GM15510 (cell line): Measurements from ENCODE around the gene TMEM168.

Experiments used
- POLR2A ChIP-seq: IDR thresholded peaks from 3 replicates; pipeline ENCODE4 v1.6.1; 2011; ENCODE audit warnings: borderline replicate concordance; ENCODE audit not compliant: insufficient read length; ENCODE audit errors: extremely low read depth

The TMEM168 gene

DNA sequence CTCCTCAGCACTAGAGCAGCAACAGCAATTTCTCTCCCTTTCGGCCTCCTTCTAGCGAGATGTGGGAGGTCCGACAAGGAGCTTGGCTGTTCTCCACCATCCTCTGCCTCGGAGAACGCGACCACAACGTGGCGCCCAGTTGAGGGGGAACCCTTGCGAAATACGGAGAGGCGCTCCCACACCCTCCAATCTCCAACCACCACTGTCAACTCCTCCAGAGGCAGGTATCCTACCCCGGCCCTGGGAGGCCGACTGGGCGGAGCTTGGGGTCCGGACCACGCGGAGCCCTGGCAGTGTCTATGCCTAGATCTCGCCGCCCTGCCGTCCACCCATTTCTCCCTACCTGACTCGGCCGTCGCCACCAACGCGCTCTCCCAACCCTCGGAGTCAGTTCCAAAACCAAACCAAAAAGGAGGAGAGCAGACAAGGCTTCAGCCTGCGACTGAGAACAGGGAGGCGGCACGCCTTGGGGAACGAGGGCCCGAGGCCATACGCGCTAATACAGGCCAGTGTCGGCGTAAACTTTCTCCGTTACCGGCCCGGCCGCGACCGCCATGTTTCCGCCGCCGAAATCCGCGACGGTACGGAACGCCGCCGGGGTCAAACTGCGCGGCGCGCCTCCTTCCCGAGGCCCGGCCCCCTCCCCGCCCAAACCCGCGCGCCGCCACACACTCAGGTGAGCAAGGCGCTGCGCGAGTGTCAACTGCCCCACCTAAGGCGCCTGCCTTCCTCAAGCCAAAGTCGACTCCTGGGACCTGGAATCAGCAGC is at the start of gene TMEM168:
TSS of gene TMEM168 (minus strand) at position 577 of the 769 bp plus-strand sequence. CDS start 5,568 bp downstream, outside the sequence.
- TF ChIP-seq POLR2A = peak; percentile 54

DNA sequence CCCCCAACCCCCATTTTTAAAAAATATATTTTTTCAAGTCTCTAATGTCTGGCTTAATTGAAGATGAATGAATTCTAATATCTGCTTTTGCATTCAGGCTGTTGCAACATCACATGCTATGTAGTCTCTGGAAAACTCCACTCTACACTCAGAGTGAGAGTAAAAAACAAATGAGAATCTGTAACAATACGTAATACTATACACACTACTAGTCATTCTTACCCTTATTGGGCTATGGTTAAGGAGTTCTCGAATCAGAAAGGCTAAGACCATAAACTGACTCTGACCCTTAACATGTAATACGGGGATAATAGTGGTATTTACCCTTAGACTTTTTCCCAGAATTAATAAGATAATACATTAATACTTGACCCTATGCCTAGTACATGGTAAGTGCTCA is 42.9 kb upstream of the TMEM168 start:
- no peak for TF ChIP-seq POLR2A

DNA sequence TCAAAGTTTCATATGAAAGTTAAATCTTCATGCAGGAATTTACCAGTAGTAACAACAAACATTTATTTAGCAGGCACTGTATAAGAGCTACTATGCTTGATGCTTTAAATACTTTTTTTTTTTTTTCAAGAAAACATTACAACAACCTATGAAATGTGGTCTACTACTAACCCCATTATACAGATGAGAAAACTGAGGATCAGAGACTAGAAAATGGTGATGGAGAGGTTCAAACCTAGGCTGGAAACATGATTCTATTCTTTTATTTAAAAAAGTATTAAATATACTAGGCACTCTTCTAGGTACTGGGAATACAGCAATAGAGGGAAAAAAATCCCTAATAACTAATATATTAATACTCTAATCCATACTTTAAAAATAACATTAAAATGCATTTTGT is 40.6 kb upstream of the TMEM168 start:
- TF ChIP-seq POLR2A = no peak

- TF ChIP-seq POLR2A = no peak
Measured at GRCh38 chr7:112828696-112829095, 38.5 kb upstream of the TMEM168 start.

DNA sequence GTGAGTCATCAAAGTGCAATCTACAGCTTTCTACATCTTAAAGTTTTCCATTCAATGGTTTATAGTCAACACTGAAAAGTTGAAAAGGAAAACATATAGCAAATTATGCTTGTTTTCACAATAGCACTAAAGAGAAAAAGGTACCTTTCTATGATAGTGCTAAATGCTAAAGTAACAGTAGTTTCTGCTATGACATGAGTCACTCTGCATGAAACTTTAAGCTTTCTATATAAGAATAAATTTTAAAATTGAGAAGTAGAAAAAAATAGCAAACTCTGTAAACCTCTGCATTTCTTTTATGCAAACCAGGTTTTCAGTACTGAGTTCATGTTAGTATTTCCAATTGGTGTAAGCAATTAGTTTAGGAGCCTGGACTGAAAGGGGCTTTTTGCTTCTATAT is 31.2 kb upstream of the TMEM168 start:
- TF ChIP-seq POLR2A = no peak

DNA sequence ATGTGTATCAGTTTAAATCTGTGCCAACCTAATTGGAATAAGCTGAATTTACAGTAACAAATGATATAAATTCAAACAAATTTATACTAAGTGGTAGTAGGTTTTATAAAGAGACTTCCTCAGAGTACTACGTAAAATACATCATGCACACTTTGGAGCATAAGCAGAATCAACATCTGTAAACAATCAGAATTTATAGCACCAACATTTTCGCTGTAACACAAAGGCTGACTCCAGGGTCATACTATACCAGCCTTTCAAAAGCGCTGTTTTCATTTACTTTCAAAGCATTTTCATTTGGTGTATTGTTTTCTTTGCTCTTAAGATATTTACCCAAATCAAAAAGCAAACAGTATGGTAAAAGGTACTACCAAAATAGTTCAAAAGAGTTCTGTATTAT is 29.3 kb upstream of the TMEM168 start:
- TF ChIP-seq POLR2A = no peak

DNA sequence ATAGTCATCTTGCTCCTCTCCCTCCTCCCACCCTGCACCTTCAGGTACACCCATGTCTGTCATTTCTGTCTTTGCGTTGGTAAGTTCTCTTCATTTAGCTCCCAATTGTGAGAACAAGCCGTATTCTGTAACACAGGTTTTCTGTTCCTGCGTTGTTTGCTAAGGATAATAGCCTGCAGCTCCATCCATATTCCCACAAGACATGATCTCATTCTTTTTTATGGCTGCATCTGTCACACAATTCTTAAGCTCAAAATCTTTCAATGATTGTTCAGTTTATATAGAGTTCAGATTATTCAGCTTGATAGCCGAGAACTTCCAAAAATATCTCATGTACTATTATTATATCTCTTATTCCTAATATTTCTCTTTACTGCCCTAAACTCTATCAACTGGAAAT is 16.0 kb upstream of the TMEM168 start:
- TF ChIP-seq POLR2A = no peak

DNA sequence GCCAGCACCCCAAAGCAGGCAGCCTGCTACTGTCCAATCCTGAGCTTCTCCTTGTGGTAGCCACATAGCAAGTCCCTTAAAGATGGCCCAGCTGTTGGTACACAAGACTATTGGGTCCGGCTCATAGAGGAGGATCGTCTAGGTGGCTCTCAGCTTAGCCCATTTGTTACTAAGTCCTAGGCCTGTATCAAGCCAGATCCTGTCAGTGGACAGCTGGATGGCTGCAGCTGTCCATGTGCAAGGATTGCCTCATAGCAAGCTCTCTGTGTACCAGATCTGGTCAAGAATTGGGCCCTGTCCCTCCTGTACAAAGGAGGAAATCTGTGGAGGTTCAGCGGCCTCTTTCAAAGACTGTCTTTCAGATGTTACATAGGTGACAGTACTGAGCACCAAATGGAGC is 12.2 kb upstream of the TMEM168 start:
- no peak for TF ChIP-seq POLR2A

GRCh38 chr7:112800486-112800885 is 10.3 kb upstream of the TMEM168 start:
- TF ChIP-seq POLR2A = no peak

- TF ChIP-seq POLR2A = no peak
Measured at GRCh38 chr7:112799448-112800120, 9.4 kb upstream of the TMEM168 start.

- no peak for TF ChIP-seq POLR2A
Measured at GRCh38 chr7:112798274-112799159, 8.3 kb upstream of the TMEM168 start.

DNA sequence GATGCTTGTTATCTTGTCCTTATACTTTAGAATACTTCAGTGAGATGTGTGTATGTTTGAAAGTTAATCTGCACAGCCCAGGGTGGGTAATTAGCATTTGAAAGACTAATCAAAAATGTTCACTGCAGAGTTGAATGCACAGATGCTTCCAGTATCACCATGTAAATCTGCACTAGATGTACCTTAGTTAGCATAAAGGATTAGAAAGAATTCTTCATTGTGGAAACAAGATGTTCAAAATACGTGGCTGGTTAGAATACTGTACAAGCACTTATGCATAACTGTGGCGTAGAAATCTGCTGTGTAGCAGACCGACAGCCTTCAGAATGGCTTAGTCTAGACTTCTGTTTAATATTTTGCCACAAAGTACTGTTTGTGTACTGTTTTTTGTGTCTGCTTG is 2.2 kb upstream of the TMEM168 start:
- no peak for TF ChIP-seq POLR2A

- TF ChIP-seq POLR2A = no peak
Measured at GRCh38 chr7:112791465-112792168, 1.4 kb upstream of the TMEM168 start.

GRCh38 chr7:112790586-112791003 is 402 bp upstream of the TMEM168 start:
- no peak for TF ChIP-seq POLR2A

DNA sequence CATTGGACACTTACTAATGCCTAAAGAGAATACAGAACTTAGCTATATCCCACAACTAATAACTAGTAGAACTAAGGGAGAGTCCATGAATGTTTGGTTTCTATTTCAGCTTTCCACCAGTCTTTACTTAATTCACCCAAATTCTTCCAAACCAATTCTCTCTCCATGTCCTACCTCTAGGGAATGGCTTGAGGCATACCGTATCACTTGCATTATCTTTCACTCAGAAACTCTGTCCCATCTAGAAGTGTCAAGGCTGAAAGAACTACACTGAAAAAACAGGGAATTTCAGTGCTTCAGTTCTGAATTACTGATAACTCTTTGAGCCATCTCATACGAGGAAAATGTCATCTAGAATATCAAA is 758 bp downstream of the TMEM168 start:
- TF ChIP-seq POLR2A = no peak

- no peak for TF ChIP-seq POLR2A
Measured at GRCh38 chr7:112788778-112789343, 1.3 kb downstream of the TMEM168 start.
